Measurements from ENCODE around the gene LSS.
"Not testable (repeated sequence)": the region's sequence is repeated elsewhere in the genome, so short reads cannot be mapped to it uniquely, and the experiment has no call there.

Gene LSS

DNA sequence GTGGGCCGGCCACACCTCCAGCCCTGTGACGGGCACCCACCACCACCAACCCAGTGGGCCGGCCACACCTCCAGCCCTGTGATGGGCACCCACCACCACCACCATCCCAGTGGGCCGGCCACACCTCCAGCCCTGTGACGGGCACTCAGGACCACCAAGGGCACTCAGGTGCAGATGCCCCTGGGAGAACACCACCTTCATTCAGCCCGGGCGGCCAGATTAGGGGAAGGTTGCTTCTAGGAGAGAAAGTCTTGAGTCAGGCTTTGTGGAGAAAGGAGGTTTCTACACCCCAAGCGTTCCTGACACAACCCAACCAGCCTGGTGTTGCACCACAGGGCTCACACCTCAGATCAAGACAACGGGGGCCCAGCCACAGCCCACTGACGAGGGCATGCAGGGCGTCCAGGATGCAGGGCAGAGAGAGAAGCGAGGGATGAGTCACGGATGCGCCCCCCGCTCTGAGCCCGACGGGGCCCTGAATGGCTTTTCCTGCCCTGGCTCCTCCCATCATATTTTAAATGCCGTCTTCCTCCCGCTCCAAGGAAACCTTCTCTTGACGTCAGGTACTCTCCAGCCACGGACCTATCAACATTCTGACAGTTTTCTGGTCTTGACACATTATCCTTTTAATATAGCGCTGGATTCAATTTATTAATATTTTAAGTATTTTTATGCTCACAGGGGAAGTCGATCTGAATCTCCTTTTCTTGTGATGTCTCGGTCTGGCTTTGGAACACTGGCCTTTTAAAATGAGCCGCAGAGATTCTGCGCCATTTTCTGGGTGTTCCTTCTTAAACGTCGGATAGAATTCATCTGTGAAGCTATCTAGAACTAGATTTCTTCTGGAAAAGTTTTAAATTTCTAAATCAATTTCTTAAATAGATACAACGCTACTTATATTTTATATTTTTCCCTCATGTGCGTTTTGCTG lies 43.7 kb downstream of the LSS start:
- peak; percentile 56 for DNase-seq

DNA sequence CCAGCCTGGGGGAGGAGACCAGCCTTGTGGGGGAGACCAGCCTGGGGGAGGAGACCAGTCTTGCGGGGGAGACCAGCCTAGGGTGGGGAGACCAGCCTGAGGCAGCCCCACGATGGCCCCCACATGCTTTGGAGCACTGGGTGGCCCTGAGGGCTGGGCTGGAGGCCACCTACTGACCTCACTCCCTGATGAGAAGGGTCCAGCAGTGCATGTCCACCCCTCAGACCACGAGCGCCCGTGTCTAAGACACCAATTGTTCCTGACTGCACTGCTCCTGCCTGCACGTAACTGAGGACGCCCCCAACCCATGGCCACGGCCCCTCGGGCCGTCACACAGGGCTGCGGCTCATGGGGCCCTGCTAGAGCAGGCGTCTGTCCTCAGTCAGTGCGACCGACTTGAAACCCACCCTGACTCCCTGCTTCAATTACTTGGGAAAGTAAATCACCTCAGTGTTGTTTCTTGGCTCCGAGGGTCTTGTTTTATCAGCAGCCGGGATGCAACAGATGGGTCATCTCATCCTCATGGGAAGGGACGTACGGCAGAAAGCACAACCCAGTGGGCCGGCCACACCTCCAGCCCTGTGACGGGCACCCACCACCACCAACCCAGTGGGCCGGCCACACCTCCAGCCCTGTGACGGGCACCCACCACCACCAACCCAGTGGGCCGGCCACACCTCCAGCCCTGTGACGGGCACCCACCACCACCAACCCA lies 44.5 kb downstream of the LSS start, which contains the start of gene SPATC1L:
Gene SPATC1L (minus strand): TSS at position 550 of the 715 bp plus-strand sequence. CDS start 1,643 bp downstream, outside the sequence.
- DNase-seq, result no peak

DNA sequence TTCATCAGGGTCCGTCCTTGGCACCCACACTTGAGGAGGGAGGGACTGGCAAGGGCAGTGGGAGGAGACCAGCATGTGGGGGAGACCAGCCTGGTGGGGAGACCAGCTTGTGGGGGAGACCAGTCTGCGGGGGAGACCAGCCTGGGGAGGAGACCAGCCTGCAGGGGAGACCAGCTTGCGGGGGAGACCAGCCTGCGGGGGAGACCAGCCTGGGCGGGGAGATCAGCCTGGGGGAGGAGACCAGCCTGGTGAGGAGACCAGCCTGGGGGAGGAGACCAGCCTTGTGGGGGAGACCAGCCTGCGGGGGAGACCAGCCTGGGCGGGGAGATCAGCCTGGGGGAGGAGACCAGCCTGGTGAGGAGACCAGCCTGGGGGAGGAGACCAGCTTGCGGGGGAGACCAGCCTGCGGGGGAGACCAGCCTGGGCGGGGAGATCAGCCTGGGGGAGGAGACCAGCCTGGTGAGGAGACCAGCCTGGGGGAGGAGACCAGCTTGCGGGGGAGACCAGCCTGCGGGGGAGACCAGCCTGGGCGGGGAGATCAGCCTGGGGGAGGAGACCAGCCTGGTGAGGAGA lies 45.2 kb downstream of the LSS start:
- not testable (repeated sequence) for DNase-seq

DNA sequence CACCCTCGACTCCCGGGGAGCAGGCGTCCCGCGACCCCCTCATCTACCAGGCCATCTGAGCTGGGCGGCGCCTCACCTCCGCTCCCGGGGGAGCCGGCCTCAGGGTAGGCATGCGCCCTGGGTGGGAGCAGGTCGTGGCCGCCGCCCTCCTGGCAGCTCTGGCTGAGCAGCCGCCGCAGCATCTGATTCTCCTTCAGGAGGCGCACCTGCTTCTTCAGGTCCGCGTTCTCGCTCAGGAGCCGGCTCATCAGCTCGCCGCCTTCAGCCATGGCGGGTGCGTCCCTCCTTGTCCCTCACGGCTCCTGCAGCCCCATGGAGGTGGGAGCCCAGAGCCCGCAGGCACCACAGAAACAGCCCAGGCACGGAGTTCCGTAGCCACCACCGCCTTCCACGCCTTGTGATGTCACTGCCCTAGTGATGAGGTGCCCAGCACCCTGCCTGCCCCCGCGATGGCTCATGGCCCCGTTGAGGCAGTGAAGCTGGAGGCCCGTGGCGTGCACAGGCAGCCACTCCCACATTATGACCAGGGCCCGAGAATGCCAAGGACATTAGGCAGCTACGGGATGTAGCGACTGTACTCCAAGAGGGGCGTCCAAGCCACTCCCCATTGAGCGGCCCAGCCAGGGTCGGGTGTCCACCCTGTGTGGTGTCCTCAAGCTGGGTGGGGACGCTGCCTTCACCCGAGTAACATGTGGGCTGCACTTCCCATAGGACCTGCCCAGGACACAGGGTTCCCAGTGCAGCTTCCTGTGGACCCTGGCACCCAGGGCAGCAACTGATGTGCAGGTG lies 45.8 kb downstream of the LSS start:
- no peak for DNase-seq

DNA sequence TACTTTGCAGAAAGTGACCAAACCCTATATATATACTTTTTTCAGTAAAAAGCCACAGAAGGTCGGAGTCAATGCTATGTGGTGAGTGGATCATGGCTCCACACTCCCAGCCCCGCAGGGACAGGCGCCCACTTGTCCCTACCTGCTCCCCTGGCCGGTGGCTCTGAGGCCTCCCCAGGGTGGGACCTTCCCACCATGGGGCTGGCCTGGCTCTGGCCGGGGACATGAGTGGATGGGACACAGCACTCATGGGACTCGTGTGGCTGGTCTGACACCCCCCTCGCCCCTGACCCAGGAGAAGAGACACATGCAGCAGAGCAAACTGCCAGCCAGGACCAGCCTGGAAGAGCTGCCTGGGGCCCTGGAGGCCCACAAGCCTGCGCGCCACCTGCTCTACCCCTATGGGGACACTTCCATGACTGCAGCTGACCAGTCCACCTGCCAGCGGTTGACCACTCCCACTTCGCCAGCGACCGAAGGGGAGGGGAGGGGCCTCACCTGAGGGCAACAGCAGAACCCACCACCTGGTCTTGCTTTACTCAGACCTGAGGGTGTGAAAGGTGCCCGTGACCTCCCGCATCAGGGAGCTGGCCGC lies 46.5 kb downstream of the LSS start:
- no peak for DNase-seq

DNA sequence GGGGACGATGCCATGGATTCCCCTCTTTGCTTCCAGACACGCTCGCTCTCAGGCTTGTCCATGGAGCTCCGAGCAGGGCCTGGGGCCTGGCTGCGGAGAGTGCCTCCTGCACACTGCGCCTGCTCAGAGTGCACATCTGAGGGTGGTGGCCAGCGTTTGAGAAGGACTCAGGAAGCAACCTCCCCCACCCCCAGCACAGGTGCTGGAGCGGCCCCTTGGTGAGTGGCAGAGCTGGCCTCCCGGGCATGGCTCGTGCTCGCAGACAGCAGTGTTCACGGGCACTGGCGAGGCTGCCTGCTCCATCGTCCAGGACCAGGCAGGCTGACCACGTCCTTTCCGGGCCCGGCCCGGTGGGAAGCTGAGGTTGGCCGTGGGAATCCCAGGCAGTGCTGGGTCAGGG lies 47.1 kb downstream of the LSS start:
- no peak for DNase-seq

DNA sequence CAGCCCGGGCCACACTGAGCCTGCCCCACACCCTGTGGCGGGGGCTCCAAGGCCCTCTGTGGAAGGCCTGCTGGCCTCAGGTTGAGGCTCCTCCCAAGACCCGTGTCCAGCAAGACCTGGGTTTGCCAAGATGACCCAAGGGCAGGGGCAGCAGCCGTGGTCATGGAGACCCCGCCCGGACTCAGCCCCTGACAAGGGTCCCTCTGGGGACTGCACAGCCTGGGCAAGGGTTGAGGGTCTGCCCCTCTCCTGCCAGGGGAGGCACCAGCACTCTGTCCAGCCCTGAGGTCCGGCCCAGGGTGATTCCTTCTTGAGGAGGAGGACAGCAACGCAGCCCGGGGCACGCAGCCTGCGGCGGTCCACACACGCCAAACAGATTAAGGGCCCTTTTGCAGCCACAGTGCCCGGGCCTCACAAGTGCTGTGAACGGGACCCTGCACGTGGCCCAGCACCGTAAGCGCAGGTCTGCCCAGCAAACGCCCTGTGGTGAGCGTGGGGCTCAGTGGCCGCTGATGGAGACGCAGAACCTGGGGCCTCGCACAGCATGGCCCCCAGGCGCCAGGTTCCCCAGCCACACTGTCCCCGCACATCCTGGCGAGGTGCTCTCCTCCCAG lies 47.7 kb downstream of the LSS start:
- DNase-seq, result no peak

DNA sequence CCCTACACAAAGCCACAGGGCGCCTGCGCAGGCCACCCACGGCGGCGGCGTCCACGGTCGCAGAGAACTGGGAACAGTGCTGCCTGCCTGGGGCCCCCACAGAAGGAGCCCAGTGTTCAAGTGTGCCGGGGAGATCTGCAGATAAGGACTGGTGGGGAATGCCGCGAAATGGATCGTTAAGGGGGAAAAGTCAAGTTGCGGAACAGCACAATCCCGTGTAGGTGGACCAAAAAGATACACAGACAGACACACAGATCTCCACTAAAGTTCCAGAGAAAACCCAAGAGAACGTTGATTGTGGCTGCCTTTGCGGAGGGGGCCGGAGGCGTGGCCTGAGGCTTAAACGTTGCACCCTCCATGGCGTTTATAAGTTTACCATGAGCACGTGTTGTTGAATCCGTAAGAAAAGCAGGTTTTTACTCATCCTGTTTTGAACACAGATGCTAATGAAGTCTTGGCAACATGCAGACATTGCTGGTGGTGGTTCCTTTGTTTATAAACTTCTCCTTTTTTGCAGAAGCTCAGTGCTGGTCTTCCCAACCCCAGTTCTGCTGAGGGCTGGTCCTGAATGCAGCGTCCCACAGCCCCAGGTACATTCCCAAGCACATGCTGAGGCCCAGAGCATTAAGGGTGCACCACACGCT lies 48.4 kb downstream of the LSS start:
- no peak for DNase-seq

DNA sequence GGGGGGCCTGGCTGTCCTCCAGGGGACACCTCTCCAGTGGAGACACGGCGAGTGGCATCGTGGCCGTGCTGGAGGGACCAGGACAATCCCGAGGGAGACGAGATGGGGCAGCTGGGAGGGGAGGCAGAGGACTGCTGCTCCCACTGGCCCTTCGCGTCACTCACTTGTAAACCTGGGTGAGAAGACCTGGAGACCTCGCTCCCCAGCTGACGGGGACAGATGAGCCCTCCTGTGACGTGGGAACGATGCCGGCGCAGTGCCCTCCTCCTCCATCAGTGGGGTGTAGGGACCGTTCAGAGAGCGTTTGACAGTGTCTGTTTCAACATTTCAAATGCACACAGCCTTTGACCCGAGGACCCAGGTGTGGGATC lies 48.9 kb downstream of the LSS start:
- no peak for DNase-seq

DNA sequence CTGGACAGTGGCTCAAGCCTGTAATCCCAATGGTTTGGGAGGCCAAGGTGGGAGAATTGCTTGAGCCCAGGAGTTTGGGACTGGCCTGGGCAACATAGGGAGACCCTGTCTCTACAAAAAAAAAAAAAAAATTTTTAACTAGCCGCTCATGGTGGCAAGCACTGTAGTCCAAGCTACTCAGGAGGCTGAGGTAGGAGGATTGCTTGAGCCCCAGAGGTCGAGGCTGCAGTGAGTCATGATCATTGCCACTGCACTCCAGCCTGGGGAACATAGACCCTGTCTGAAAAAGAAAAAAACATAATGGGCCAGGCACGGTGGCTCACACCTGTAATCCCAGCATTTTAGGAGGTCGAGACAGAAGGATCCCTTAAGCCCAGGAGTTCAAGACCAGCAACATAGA lies 49.6 kb downstream of the LSS start:
- no peak for DNase-seq

DNA sequence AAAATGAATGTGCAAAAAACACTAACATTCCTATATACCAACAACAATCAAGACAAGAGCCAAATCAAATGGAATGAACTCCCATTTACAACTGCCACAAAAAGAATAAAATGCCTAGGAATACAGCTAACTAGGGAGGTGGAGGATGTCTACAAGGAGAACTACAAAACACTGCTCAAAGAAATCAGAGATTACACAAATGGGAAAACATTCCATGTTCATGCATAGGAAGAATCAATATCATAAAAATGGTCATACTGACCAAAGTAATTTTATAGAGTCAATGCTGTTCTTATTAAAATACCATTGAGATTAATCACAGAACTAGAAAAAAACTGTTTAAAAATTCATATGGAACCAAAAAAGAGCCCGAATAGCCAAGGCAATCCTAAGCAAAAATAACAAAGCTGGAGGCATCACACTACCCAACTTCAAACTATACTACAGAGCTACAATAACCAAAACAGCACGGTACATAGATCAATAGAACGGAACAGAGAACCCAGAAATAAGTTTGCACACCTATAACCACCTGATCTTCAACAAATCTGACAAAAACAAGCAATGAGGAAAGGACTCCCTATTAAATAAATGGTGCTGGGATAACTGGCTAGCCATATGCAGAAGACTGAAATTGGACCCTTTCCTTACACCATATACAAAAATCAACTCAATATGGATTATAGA lies 52.0 kb downstream of the LSS start:
- not testable (repeated sequence) for DNase-seq

DNA sequence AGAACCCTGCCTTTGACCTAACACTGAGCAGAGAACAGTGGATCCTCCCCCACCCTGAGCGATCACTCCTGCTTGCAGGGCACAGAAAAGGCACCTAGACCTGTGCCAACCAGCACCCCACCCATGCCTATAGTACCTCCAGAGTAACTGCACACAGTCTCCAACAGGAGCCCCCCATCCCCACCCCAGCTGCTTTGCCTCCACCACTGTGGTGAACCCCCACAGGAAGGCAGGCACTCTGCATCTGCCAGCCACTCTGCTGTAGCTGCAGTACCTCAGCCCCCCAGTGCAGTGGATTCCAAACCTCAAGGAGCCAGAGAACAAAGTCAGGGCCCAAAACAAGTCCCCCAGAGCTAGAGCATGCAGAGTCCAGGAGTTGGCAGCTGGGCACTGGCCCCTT lies 55.0 kb downstream of the LSS start:
- no peak for DNase-seq

DNA sequence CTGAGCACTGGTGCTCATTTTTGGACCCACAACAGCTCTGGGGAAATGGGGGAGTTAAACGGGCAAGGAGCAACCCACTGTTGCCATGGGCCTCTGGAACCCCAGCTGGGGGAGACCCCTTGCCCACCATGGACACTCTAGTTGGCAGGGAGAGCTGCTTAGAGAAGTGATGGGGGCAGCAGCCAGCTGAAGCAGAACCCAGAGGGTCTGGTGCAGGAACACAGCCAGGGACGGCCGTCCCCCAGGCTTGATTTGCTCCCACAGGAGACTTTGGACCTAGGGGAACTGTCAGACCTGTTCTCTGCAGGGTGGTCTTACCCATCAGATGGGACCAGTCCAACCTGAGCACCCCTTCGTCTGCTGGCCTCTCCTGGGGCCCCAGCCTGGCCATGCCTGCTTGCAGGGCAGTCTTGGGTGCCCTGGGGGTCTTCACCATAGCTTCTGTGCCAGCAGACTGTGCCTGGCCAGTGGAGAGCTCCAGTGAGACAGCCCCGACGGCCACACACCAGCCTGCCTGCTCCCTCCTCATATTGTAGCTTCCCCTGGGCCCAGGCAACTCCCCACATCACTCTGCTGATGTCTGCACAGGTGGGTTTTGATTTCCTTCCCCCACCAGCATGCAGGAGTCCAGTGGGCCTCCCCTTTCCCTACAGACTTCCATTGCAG lies 55.6 kb downstream of the LSS start:
- no peak for DNase-seq

DNA sequence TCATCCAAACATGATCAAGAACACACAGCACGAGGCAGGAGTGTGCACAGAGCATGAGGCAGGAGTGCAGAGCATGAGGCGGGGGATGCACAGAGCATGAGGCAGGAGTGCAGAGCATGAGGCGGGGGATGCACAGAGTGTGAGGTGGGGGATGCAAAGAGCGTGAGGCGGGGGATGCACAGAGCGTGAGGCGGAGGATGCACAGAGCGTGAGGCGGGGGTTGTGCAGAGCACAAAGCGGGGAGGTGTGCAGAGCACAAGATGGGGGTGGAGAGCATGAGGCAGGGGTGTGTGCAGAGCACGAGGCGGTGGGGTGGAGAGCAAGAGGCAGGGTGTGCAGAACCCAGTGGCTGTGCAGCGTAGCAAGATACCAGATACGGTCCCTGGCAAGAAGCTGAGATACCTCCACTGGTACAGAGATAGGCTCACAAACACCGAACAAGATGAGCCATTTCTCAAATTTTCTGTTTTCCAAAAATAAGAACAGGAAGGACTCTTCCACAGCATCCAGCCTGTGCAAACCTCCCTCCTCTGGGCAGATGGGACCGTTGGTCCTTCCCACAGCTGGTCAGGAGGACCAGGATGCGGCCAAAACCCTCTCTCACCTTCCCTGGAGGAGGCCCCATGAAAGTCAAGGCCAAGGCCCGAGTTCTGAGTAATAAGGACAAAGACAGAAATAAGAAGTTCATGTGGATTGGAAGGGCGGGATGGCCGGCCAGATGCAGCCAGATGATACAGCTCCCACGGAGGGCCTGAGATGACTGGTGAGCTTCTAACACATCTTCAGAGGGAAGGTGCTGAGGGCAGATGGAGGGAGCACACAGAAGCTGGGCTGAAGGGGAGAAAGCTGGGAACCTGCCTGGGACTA lies 56.3 kb downstream of the LSS start:
- no peak for DNase-seq

DNA sequence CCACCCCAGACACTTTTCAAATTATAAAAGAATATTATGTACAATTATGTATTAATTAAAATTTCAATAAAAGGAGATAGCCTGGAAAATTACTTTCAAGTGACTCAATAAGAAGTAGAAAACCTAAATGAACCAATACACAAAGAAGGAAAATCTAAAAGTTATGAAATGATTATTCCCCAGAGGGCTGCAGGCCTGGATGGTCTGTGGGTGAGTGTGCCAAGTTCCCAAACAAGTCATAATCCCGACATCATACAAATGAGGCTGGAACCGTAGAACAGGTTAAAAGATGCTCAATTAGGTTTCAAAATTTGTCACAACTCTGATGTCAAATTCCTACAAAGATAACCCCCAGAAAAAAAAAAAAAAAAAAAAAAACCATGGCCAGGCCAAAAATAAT lies 57.0 kb downstream of the LSS start:
- no peak for DNase-seq

DNA sequence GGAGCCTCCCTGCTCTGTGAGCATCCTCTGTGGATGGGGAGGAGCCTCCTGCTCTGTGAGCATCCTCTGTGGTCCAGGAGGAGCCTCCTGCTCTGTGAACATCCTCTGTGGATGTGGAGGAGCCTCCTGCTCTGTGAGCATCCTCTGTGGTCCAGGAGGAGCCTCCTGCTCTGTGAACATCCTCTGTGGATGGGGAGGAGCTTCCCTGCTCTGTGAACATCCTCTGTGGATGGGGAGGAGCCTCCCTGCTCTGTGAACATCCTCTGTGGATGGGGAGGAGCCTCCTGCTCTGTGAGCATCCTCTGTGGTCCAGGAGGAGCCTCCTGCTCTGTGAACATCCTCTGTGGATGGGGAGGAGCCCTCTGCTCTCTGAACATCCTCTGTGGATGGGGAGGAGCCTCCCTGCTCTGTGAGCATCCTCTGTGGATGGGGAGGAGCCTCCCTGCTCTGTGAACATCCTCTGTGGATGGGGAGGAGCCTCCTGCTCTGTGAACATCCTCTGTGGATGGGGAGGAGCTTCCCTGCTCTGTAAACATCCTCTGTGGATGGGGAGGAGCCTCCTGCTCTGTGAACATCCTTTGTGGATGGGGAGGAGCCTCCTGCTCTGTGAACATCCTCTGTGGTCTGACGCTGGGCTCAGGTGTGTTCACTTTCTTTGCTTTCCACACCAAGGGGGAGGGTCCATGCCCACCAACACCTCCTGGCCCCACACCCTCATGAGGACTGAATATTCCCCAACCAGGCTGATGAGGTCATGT lies 58.0 kb downstream of the LSS start:
- not testable (repeated sequence) for DNase-seq

DNA sequence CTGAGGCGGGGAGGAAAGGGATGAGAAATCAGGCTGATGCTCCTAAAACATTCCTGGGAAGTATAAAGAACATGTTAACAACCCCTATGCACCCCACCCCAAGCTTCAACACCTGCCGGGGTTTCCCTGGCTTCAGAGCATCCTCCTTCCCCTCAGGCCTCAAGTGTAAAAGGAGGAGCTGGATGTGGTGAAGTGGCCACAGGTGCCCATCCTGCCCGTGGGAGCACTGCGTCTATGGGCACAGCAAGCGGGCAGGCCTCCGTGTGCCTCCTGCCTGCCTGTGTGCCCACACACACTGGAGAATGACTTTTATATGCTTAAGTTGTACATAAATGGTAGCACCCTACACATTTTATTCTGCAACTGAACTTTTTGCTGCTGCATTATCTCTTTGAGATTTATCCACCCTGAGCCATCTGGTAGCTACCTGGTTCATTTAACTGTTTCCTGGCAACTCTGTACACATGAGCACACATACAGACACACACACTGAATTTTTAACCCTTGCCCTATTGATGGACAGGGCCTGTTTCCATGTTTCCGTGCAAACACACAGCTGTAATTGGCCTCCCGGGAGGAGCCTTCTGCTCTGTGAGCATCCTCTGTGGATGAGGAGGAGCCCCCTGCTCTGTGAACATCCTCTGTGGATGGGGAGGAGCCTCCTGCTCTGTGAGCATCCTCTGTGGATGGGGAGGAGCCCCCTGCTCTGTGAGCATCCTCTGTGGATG lies 59.8 kb downstream of the LSS start:
- no peak for DNase-seq

DNA sequence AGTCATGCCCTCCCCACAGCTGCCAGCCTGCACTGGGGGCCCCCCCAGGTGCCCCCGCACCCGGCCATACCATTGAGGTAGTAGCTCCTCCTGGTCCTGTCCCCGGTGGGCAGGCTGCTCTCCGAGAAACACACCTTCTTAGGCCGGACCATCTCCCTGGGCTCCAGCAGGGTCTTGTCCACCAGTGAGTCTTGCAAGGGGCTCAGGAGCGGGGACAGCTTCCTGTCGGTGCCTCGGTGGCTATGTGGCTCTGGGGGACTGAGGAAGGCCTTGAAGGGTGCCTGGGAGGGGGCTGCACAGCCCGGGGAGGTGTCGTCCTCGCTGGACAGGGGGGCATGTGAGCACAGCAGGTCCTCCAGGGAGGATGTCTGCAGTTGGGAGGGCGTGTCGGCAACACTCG lies 60.3 kb downstream of the LSS start:
- DNase-seq, result no peak
